ENCODE measurements around the gene WWOX.
A peak's percentile ranks its signal among the peaks of the same experiment; 100 is the strongest.

DNA sequence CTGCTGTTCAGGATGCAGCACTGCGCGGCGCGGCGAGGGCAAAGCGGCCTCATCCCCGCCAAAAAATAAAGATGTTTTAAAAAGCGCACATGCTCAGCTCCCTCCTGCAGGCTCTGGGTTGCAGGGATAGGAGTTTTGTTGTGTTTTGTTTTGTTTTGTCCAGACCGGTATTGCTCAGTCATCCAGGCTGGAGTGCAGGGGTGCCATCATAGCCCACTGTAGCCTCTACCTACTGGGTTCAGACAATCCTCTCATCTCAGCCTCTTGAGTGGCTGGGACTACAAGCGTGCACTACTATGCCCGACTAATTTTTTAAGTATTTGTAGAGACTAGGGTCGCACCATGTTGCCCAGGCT is 636 bp downstream of the WWOX start:
- TF ChIP-seq, protein P1, sequence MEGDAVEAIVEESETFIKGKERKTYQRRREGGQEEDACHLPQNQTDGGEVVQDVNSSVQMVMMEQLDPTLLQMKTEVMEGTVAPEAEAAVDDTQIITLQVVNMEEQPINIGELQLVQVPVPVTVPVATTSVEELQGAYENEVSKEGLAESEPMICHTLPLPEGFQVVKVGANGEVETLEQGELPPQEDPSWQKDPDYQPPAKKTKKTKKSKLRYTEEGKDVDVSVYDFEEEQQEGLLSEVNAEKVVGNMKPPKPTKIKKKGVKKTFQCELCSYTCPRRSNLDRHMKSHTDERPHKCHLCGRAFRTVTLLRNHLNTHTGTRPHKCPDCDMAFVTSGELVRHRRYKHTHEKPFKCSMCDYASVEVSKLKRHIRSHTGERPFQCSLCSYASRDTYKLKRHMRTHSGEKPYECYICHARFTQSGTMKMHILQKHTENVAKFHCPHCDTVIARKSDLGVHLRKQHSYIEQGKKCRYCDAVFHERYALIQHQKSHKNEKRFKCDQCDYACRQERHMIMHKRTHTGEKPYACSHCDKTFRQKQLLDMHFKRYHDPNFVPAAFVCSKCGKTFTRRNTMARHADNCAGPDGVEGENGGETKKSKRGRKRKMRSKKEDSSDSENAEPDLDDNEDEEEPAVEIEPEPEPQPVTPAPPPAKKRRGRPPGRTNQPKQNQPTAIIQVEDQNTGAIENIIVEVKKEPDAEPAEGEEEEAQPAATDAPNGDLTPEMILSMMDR (IDR thresholded peaks at IDR 0.05): peak in 1 of 4 experiments; percentile 87
- TF ChIP-seq POLR2AphosphoS5 (IDR thresholded peaks at IDR 0.05) (no peak), POLR2A (IDR thresholded peaks at IDR 0.05) (no peak), EP300 (IDR thresholded peaks at IDR 0.05) (no peak)

Data from gastroesophageal sphincter (tissue), 3 donors.